NCI-H2171 treated with DMSO at 0.1 percent for 48 hours (cell line): ENCODE results near the gene NOTCH4.
"Not testable (repeated sequence)": the region's sequence is repeated elsewhere in the genome, so short reads cannot be mapped to it uniquely, and the experiment has no call there.

Experiments used
- DNase-seq: peaks from one replicate; lab custom pipeline; 2025; lab: John Stamatoyannopoulos, UW

The NOTCH4 gene

DNA sequence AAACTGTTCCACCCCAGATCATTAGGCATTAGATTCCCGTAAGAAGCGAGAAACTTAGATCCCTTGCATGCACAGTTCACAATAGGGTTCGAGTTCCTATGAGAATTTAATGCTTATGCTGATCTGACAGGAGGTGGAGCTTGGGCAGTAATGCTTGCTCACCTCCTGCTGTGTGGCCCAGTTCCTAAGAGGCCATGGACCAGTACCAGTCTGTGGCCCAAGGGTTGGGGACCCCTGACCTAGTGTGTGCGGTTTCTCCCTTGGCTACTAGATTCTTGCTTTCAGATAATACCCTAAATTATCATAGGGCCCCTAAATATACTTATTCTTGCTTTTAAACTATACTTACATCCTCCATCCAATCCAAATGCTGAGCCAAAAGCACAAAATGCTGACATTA is 29.5 kb downstream of the NOTCH4 start:
- DNase-seq = no peak

DNA sequence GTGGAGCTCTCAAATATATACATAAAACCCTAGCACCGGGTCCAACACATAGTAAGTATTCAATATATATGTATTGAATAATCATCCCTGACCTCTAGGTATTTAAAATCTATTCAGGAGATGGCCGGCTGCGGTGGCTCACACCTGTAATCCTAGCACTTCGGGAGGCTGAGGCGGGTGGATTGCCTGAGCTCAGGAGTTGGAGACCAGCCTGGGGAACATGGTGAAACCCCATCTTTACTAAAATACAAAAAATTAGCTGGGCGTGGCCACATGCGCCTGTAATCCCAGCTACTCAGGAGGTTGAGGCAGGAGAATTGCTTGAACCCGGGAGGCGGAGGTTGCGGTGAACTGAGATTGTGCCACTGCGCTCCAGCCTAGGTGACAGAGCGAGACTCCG is 30.8 kb downstream of the NOTCH4 start:
- DNase-seq = not testable (repeated sequence)

DNA sequence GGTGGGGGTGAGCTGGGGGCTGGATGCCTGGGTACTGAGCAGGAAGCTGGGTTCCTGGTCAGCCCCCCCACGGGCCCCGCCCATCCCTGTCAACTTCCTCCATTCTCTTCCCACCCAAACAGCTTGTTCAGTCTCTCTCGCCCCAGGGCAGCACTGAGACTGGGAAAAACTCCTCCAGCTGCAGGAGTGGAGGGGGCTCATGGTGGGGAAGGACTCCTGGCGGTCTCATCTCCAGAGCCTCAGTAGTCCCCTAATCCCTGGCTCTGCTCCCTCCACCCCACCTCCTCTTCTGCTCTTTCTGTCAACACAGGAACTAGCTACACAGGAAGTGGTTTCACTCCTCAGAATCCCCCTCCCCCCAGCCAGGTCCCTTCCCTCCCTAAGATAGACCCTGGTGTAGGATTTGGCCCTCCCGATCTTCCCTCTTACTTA is 31.2 kb downstream of the NOTCH4 start, which contains the start of gene GPSM3:
Gene GPSM3, minus strand, starts transcription at position 36 of the 432 bp plus-strand sequence. CDS start 130 bp downstream, outside the sequence.
- no peak for DNase-seq

DNA sequence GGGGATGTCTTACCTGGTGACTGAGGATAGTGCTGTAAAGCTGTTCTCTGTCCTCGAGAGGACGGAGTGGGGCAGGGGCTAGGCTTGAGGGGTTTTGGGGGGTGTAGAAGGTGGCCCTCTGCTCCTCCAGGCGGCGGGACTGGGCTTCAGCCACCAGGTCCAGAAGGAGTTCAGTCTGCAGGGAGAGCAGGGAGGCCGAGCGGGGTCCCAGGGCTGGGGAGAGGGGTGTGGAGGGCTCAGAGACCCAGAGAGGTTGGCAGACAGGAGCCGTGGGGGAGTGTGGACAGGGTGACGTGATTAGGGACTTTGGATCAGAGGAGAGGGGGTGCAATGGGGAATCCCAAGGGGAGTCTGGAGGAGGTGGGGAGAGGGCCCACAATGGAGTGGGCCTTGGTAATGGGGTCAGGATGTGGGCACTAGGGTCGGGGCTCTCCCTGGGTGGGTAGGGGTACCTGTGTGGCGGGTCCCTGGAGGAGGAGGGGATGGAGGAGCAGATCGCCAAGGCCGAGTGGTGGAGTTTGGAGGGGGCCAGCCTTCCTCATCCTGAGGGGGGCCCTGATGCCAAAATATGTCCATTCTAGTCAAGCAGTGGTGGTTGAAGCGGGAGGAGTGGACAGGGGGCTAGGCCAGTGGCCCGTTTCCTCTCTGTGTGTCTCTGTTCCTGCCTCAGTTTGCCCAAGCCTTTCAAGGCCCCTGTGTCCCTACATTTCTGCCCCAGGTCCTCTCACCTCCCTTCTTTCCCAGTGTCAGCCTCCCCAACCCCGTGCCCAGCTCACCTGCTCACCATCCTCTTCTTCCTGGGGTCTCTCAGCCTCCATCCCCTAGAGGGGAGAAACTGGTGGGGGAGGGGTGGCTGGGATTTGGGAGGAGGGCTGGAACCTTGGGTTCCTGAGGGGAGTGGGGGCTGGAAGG is 31.9 kb downstream of the NOTCH4 start:
- DNase-seq = no peak

DNA sequence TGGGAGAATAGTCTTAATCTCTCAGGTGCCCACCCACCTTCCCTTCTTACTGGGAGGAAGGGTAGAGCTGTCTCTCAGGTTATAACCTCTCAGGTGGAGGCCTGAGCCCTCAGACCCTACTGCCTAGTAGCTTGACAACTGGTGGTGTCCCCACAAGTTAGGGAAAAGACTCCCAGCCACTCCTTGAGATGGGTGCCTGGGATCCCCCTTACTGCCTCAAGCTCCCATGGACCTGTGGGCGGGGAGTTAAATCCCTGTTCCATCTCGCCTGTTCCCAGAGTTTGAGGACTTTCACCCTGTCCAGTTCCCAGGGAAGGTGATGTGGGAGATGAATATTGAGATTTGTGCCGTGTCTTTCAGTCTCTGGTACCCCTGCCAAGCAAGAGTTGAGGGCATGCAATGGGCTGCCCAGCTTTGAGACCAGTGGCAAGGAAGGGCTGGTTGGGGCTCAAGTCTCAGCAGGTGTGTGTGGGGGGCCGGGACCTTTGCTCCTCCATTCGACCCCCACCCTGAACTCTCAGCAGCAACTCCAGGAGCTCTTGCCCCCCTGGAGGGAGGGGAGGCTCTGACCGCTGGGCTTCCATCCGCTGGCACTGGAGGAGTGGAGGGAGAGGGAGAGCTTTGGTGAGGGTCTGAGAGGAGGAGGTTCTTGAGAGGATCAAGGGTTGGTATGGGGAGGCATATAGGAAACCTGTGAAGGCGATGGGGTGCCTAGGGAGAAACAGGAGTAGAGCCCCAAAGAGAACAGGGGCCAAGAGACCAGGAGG is 32.8 kb downstream of the NOTCH4 start:
- DNase-seq = no peak

DNA sequence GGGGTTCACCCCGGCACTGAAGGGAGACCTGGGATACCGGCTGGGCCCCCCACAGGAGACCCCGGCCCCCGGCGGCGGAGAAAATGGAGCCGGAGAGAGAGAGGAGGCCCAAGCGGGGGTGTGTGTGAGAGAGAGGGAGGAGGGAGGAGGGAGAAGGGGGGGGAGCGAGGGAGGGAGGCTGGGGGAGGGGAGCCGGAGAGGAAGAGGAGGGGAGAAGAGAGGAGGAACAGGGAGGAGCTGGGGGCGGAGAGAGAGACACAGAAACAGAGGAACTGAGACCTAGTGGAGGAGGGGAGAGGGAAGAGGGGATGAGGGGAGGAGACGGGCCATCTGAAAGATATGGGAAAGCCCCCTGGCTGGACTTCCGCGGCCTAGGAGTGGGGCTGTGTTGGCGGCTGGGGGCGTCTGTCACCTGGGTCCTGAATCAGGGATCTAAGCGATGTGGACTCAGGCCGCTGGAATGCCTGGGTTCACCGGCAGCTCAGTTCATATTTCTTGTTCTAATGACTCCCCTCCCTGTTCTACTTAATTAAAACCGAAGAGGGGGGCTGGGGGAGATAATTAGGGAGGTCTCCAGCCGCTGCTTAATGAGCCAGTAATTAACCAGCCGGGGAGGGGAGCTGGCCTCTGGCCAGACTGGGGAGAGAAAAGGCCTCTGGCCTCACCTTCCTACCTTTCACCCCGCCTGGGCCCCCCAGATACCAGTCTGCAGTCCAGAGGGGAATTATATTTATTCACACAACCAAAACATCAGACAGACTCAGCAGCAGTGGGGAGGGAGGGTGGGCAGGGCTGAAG is 33.6 kb downstream of the NOTCH4 start, which contains the start of gene PBX2:
Gene PBX2, minus strand, starts transcription at position 149 of the 798 bp plus-strand sequence. CDS start 287 bp downstream, outside the sequence.
- peak; percentile 90 for DNase-seq

DNA sequence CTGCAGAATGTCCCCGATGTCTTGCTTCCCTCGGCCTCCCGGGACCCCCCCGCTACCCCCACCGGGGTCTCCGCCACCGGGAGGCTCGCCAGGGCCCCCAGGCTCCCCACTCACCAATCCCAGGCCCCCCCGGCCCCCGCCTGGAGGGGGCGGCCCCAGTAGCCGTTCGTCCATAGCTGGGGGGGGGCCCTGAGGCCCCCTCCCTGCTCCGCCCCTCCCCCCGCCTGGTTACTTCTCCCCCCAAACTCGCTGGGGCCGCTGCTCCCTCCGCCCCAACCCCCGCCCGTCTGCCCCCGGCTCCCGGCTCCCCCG is 34.2 kb downstream of the NOTCH4 start:
- DNase-seq = no peak

DNA sequence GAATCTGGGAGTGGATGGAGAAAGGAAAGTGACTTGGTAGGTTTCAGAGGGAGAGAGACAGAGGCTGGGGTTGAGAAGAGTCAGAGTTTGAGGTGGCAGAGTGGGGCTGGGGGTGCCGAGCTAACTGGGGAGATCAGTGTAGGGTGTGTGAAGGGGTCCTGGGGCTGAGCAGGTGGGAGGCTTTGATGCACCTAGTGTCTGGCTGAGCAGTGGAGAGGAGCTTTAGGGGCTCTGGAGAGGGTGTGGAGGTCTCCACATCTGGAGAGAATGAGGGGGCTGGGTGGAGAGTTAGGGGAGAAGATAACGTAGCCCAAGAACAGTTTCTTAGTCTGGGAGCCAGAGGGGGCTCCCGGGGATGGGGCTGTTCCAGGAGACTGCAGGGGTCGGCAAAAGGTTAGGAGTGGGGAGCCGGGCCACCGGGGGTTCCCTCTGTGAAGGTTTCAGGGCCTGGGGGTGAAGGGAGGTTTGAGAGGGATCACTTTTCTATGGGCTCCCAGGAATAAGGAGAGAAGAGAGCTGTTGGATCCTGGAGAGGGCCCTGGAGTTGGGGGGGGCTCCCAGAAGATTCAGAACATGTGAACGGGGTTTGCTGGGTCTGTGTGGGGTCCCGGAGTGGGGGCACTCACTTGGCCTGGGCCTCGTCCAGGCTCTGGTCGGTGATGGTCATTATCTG is 34.7 kb downstream of the NOTCH4 start:
- no peak for DNase-seq

DNA sequence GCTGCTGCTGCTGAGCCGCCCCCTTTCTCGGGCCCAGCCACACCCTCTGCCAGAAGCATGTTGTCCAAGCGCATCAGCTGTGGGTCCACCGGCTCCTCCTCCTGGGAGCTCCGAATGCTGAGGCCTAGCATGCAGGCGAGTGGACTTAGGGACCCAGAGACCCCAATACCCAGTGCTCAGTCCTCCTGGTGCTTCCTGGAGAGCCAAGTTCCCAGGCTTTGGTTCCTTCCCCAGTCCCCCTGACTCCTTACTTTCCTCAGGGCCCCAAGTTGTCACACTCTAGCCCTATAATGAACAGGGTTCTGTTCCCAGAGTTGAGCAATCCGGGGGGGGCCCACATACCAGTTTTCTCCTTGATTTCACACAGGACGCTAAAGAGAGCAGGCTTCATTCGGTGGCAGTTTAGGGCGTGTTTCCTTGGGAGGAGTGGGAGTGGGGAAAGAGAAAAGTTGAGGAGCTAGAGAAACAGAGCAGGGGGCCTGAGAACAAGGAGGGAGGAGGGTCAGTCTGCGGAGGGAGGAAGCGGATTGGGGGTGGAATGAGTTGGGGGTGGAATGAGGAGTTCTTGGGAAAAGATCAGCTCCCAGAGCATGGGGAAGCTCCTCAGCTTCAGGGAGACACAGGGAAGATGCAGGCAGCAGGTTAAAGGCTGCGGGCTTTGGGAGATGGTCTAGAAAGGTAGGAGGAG is 35.3 kb downstream of the NOTCH4 start:
- no peak for DNase-seq

DNA sequence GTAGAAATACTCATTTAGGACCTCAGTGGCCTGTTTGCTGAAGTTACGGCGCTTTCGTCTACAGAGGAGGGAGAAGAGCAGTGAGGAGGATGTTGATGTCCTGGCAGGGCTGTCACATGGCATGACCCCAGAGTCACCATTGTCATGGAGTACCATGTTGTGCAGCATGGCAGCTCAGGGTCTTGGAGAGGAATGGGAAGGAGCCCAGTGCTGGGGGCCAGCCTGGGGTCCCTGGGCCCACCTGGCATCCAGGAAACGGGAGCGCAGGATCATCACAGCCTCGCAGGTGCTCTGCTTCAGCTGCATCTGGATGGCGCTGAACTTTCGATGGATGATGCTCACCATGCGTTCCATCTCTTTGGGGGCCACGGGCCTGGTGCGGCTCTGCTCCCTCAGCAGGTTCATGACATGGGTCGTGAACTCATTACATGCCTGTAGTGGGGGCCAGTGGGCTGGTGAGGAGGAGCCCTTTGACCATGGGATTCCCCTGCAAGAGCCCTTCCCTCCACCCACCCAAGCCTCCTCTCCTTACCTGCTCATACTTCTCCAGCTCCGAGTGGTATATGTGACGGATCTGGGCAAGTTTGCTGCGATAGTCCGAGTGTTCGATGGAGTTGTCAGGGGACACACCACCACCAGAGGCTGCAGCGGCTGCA is 36.0 kb downstream of the NOTCH4 start:
- DNase-seq = not testable (repeated sequence)

DNA sequence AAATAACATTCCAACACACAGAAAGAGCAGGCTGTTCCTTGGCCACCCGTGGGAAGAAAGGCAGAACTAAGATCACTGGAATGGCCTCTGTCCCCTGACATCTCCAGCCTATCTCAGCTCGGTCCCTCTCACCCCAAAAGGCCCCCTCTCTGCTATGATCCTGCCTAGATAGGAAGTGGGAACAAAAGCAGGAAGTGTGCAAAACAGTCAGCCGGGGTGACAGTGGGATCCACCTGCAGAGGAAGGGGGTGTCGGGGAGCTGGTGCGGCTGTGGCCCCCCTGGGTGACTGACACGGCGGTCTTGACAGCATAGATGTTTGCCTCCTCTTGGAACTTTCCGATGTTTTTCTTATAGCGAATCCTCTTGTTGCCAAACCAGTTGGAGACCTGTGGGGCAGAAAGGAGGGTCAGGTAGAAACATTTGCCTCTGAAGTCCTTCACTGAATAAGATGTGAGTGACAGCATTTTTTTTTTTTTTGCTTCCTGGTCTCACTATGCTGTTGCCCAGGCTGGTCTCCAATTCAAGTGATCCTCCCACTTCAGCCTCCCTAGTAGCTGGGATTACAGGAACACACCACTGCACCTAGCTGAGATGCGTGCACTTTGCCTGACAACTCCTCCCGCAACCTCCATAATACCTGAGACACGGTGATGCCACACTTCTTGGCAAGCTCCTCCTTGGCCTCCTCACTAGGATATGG is 36.7 kb downstream of the NOTCH4 start:
- DNase-seq = no peak

DNA sequence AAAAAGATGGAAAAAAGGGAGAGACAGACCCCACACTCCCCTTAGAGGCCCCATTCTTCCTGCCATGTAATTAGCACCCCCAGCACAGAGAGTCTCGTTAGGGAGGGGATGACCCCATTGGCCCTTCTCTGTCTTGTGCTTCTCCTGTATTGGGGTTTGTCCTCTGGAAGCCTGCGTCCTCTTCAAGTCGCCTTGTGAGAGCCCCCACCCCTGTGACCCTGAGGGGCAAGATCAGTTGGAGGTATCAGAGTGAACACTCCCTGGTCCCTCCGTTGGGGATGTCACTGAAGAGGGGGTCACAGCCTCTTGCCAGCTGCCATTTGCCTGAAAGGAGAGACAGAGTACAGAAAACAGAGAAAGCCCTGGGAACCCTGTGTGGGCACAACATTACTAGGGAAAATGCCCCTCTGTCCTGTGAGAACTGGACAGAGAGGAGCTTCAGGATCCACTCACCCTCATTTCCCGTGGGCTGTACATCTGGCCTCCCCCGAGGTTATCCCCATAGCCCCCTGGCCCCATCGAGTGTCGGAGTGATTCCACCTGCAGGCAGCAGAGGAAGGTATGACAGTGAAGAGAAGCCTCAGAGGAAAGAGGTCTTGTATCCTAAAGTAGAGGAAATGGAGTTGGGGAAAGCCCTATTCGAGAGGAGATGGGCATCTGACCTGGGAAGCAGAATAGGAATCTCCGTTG is 37.6 kb downstream of the NOTCH4 start:
- DNase-seq = not testable (repeated sequence)

DNA sequence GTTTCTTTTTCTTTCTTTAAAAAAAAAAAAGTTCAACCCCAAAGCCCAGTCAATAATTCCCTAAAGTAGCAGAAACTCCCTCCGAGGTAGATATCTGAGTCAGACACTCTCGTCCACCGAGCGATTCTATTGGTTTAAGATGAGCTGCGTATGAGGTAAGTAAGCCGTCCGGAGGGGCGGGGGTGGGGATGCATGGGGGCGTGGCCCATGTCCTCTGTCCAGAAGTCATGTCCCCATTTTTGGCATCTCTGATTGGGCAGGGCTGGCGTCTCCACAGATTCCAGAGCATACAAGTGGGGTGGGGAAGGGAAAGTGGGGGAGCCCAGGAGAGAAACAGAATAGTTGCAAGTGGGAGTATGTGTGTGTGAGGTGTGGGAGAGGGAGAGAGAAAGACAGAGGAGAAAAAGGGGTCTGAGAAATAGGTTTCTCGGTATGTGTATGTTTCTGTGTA is 38.2 kb downstream of the NOTCH4 start:
- not testable (repeated sequence) for DNase-seq

DNA sequence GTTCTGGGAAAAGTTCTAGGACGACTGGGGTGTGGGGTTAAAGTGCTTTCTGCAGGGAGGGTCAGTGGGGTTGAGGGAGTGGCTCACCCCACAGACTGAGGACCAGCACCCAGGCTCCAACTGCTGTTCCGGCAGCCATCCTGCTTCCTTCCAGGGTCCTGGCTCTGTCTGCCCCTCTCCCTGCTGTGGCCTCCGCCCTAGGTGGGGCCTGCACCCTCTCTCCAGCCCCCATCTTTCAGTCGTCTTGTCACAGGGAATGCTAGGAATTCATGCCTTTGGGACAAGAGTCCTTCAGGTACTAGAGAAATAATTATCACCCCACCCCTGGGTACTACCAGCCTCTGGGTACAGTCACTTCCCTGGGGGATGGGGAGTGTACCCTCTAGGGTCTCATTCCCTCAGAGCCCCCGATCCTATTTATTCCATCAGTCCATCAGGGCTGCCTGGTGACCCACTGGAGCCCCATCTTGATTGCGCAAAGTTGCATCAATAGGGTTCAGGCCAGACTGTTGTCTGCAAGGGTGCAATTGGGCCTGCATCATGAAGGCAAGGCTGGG is 39.7 kb downstream of the NOTCH4 start, which contains the start of gene AGER:
Gene AGER, minus strand, starts transcription at position 170 of the 557 bp plus-strand sequence. Its CDS starts 31 bp downstream, at position 139.
- DNase-seq = no peak

DNA sequence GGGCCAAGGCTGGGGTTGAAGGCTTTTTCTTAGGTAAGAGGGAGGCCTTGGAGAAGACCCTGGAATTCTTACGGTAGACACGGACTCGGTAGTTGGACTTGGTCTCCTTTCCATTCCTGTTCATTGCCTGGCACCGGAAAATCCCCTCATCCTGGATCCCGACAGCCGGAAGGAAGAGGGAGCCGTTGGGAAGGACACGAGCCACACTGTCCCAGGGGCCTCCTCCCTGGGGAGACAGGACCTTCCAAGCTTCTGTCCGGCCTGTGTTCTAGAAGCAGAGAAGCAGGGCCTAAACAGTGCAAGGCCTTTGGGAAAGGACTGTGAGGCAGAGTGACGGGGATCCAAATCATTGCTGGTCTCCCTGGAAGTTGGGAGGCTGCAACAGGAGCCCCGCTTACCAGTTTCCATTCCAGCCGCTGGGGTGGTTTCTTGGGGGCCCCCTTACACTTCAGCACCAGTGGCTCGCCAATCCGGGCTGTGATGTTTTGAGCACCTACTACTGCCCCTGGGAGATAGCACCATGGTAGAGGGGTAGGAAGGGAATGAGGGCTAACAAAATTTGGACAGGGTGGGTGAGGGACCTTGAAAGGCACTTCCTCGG is 40.3 kb downstream of the NOTCH4 start:
- no peak for DNase-seq

DNA sequence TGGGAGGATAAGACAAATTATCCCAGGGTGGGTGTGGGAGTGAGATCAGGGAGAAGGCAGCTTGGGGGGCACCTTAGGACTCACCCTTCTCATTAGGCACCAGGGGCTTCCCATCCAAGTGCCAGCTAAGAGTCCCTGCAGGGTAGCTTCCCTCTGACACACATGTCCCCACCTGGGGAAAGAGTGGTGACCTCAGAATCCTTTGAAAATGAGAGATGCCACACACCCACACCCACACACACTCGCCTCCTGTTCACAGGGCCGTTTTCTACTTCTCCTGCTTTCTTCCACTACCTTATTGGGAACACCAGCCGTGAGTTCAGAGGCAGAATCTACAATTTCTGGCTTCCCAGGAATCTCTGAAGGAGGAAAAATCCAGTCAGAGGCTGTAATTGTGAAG is 40.8 kb downstream of the NOTCH4 start:
- DNase-seq = no peak

DNA sequence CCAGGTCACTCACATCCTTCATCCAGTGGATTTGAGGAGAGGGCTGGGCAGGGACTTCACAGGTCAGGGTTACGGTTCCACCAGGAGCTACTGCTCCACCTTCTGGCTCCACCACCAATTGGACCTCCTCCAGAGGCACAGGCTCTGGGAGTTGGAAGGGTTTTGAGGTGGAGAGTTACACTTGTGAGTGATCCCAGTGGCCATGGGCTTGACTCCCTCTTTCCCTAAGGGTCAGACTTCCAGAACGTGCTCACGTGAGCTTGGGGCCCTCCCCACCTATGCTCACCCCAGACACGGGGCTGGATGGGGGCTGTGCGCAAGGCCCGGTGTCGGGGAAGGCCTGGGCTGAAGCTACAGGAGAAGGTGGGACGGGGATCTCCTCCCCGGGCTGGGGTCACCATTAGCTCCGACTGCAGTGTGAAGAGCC is 41.3 kb downstream of the NOTCH4 start:
- DNase-seq = no peak

DNA sequence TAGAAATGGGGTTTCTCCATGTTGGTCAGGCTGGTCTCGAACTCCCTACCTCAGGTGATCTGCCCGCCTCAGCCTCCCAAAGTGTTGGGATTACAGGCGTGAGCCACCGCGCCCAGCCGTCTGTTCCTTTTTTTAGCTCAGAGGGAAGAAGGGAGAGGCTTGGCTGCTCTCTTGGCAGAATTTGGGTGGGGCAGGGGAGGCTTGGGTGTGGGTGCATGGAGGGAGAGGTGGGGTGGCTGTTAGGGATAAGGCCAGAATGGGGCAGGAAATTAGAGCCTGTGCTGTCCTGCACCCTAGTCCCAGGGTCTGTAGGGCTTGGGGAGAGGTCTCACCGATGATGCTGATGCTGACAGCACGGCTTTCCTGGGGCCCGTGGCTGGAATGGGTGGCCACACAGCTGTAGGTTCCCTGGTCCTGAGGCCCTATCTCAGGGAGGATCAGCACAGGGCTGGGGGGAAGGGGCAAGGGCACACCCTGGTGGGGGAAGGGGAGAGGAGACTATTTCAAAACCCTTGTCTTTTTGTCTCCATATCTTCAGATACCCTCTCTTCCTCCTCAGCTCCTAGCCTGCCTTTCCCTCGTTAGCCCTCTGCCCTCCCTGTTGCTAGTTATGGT is 41.8 kb downstream of the NOTCH4 start:
- DNase-seq = no peak
